Neural cell (in vitro differentiated cells): ENCODE results near the gene CHD2. TPM values are rescaled to one million over a fixed set of nuclear protein-coding genes. Genes with fewer than 3 reads are reported as not detected.

Source experiments
- H2AFZ ChIP-seq: fragments of 200-600, 300-800 bp; sonication (generic), shearing (Covaris generic); 2 replicates; pipeline ENCODE4 v1.6.0; 2014; ENCODE audit warnings: low read depth, mild to moderate bottlenecking, antibody characterized with exemption, low read length, moderate library complexity
- H3F3A ChIP-seq: fragments of 200-600 bp; shearing (Covaris generic); 2 replicates; pipeline ENCODE4 v1.6.1; 2016; ENCODE audit warnings: mild to moderate bottlenecking, moderate library complexity, mixed read lengths, antibody characterized with exemption, low read length; ENCODE audit not compliant: insufficient read depth, poor library complexity, severe bottlenecking
- H3K27ac ChIP-seq: fragments of 200-600, 300-800 bp; sonication (generic), shearing (Covaris generic); 2 replicates; pipeline ENCODE4 v1.5.1; 2014; ENCODE audit warnings: mild to moderate bottlenecking, low read length, moderate library complexity
- H3K27me3 ChIP-seq: fragments of 300-800, 200-600 bp; sonication (generic), shearing (Covaris generic); 2 replicates; pipeline ENCODE4 v1.6.0; 2014; ENCODE audit warnings: mild to moderate bottlenecking, low read depth, low read length, moderate library complexity; ENCODE audit not compliant: insufficient read depth
- H3K36me3 ChIP-seq: fragments of 300-800, 200-600 bp; sonication (generic), shearing (Covaris generic); 2 replicates; pipeline ENCODE4 v1.5.1; 2014; ENCODE audit warnings: mild to moderate bottlenecking, antibody characterized with exemption, low read length, moderate library complexity; ENCODE audit not compliant: insufficient read depth
- H3K4me2 ChIP-seq: fragments of 300-800, 200-600 bp; sonication (generic), shearing (Covaris generic); 2 replicates; pipeline ENCODE4 v1.6.0; 2014; ENCODE audit warnings: mild to moderate bottlenecking, low read length
- H3K4me3 ChIP-seq: fragments of 300-800, 200-600 bp; sonication (generic), shearing (Covaris generic); 2 replicates; pipeline ENCODE4 v1.5.1; 2014; ENCODE audit warnings: mild to moderate bottlenecking, low read length, moderate library complexity
- H3K79me2 ChIP-seq: fragments of 200-600 bp; shearing (Covaris generic); replicated peaks from 2 replicates; pipeline ENCODE4 v1.6.0; 2014; ENCODE audit warnings: mild to moderate bottlenecking, low read length, moderate library complexity; ENCODE audit not compliant: insufficient read depth
- H3K9ac ChIP-seq: fragments of 300-800, 200-600 bp; sonication (generic), shearing (Covaris generic); 2 replicates; pipeline ENCODE4 v1.6.1; 2016; ENCODE audit warnings: mild to moderate bottlenecking, low read length, mixed read lengths
- H3K9me2 ChIP-seq: fragments of 200-600 bp; shearing (Covaris generic); 2 replicates; pipeline ENCODE4 v1.6.1; 2016; ENCODE audit warnings: mild to moderate bottlenecking, low read length, mixed read lengths; ENCODE audit not compliant: insufficient read depth
- H3K9me3 ChIP-seq: fragments of 200-600, 300-800 bp; sonication (generic), shearing (Covaris generic); 2 replicates; pipeline ENCODE4 v1.6.1; 2016; ENCODE audit warnings: mild to moderate bottlenecking, mixed run types, low read length, moderate library complexity, mixed read lengths
- H4K20me1 ChIP-seq: fragments of 200-600 bp; shearing (Covaris generic); 2 replicates; pipeline ENCODE4 v1.6.1; 2016; ENCODE audit warnings: mild to moderate bottlenecking, mixed run types; ENCODE audit not compliant: insufficient read depth
- CTCF ChIP-seq: fragments of 450-650 bp; IDR thresholded peaks from 2 replicates; pipeline ENCODE4 v1.5.1; 2014; ENCODE audit warnings: antibody characterized with exemption, mild to moderate bottlenecking, moderate library complexity; ENCODE audit not compliant: poor library complexity, severe bottlenecking
- EP300 ChIP-seq: fragments of 450-650 bp; conservative IDR thresholded peaks from 2 replicates; pipeline ENCODE4 v1.6.1; 2014; ENCODE audit warnings: antibody characterized with exemption, mild to moderate bottlenecking, moderate library complexity; ENCODE audit not compliant: poor library complexity, severe bottlenecking
- EZH2 ChIP-seq: fragments of 200-600, 300-800 bp; shearing (Covaris generic), sonication (generic); IDR thresholded peaks from 2 replicates; pipeline ENCODE4 v1.6.1; 2014; ENCODE audit warnings: antibody characterized with exemption, low read length, borderline replicate concordance, mild to moderate bottlenecking; ENCODE audit not compliant: insufficient read depth, poor library complexity, severe bottlenecking
- MXI1 ChIP-seq: fragments of 450-650 bp; conservative IDR thresholded peaks from 2 replicates; pipeline ENCODE4 v1.6.1; 2014; ENCODE audit warnings: antibody characterized with exemption, mild to moderate bottlenecking; ENCODE audit not compliant: poor library complexity, severe bottlenecking
- POLR2AphosphoS5 ChIP-seq: IDR thresholded peaks from 2 replicates; pipeline ENCODE4 v1.6.1; 2012
- RAD21 ChIP-seq: fragments of 450-650 bp; conservative IDR thresholded peaks from 2 replicates; pipeline ENCODE4 v1.6.1; 2014; ENCODE audit warnings: antibody characterized with exemption, mild to moderate bottlenecking, moderate library complexity
- SMC3 ChIP-seq: fragments of 450-650 bp; conservative IDR thresholded peaks from 2 replicates; pipeline ENCODE4 v1.6.1; 2014; ENCODE audit warnings: antibody characterized with exemption, mild to moderate bottlenecking, moderate library complexity; ENCODE audit not compliant: poor library complexity
- TAF1 ChIP-seq: IDR thresholded peaks from 2 replicates; pipeline ENCODE4 v1.6.1; 2012; ENCODE audit warnings: low read depth
- polyA plus RNA-seq: library from polyadenylated mRNA; depleted of rRNA; stranded (reverse); fragments of >200 nt; gene quantifications from 2 replicates; pipeline ENCODE4 v1.2.3, GENCODE V29; 2014
- TF ChIP-seq, protein P1 (sequence below): IDR thresholded peaks from 2 replicates; pipeline ENCODE4 v1.6.1; 2012; ENCODE audit warnings: borderline replicate concordance

CHD2 gene
- polyA plus RNA-seq, 1 donor from 2014 or later = 113 TPM

DNA sequence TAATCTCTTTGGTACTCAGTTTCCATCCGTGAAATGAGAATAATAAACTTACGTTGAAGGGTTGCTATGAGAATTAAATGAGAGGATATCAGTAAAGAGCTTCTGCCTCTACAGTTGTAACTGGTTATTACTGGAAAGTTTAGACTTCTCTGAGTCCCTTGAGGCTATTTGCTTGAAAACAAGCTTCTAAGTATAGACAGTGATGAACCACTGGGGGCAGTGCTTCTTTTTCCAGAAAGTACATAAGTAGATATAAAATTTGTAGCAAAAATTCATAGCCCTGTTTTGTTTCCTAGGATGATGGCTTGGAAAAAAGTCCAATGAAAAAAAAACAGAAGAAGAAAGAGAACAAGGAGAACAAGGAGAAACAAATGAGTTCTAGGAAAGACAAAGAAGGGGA, 101.8 kb downstream of the CHD2 start:
- Histone ChIP-seq H3K27ac (no peak overlapping the region), H3F3A (no peaks in the 10 kb centered on the region), H4K20me1 (no peaks in the 10 kb centered on the region), H2AFZ (no peak overlapping the region), H3K9ac (no peak overlapping the region), H3K36me3 (peaks cover 39% of the 10 kb centered on the region), H3K4me3 (no peak overlapping the region), H3K9me3 (no peaks in the 10 kb centered on the region), H3K4me2 (no peak overlapping the region), H3K9me2 (no peaks in the 10 kb centered on the region), H3K27me3 (no peaks in the 10 kb centered on the region), H3K79me2 (peaks cover 3% of the 10 kb centered on the region)
- no peak for TF ChIP-seq EP300
- TF ChIP-seq, protein P1, sequence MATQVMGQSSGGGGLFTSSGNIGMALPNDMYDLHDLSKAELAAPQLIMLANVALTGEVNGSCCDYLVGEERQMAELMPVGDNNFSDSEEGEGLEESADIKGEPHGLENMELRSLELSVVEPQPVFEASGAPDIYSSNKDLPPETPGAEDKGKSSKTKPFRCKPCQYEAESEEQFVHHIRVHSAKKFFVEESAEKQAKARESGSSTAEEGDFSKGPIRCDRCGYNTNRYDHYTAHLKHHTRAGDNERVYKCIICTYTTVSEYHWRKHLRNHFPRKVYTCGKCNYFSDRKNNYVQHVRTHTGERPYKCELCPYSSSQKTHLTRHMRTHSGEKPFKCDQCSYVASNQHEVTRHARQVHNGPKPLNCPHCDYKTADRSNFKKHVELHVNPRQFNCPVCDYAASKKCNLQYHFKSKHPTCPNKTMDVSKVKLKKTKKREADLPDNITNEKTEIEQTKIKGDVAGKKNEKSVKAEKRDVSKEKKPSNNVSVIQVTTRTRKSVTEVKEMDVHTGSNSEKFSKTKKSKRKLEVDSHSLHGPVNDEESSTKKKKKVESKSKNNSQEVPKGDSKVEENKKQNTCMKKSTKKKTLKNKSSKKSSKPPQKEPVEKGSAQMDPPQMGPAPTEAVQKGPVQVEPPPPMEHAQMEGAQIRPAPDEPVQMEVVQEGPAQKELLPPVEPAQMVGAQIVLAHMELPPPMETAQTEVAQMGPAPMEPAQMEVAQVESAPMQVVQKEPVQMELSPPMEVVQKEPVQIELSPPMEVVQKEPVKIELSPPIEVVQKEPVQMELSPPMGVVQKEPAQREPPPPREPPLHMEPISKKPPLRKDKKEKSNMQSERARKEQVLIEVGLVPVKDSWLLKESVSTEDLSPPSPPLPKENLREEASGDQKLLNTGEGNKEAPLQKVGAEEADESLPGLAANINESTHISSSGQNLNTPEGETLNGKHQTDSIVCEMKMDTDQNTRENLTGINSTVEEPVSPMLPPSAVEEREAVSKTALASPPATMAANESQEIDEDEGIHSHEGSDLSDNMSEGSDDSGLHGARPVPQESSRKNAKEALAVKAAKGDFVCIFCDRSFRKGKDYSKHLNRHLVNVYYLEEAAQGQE = no peak

DNA sequence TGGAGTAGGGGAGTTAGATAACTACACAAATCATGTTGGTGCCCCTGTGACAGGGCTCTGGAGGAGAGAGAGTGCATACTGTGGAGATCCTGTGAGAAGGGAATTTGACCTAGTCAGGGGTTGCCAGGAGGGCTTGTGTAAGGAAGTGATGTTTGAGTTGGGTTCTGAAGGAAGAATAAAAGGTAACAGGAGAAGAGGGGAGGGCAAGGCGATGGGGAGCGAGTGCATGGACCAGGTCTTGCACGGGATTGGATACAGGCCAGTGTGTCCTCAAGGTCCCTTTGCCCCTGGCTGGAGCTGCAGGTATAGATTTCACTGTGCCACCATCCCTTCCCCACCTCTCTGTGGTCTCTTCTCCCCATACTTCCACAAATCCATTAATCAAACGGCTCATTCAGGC, 105.0 kb downstream of the CHD2 start:
- no peaks in the 10 kb centered on the region for H3K9me3 ChIP-seq
- H3K9ac ChIP-seq = no peak overlapping the region
- H3K4me3 ChIP-seq = no peak overlapping the region
- TF ChIP-seq CTCF (no peak), POLR2AphosphoS5 (no peak), SMC3 (no peak), TAF1 (no peak), EZH2 (no peak), RAD21 (no peak), MXI1 (no peak), EP300 (no peak)
- TF ChIP-seq, protein P1 = no peak
- H3K27me3 ChIP-seq = no peaks in the 10 kb centered on the region
- H3K79me2 ChIP-seq = peaks cover 3% of the 10 kb centered on the region
- H3K4me2 ChIP-seq = no peak overlapping the region
- no peak overlapping the region for H2AFZ ChIP-seq
- H3K9me2 ChIP-seq = no peaks in the 10 kb centered on the region
- H4K20me1 ChIP-seq = no peaks in the 10 kb centered on the region
- peaks cover 39% of the 10 kb centered on the region for H3K36me3 ChIP-seq
- H3K27ac ChIP-seq = no peak overlapping the region
- no peaks in the 10 kb centered on the region for H3F3A ChIP-seq
